HepG2 (cell line): ENCODE results near the gene MACROH2A1. TPM values are rescaled to one million over a fixed set of nuclear protein-coding genes. Genes with fewer than 3 reads are reported as not detected.

Source experiments
- ATAC-seq: fragments of 200-7000 bp; cut with Tn5 transposase; 3 replicates; pipeline ENCODE4 v1.9.1; 2020; ENCODE audit warnings: mild to moderate bottlenecking, moderate library complexity
- BruUV-seq: library from RNA; stranded (reverse); fragments of 400-500 nt; replicated peaks from 2 replicates; lab custom pipeline; 2021; lab: Mats Ljungman, UMichigan
- CTCF ChIA-PET: fragments of 300-600 bp; formaldehyde crosslinking; extraction: SDS; loops from one replicate; lab custom pipeline; 2021; ENCODE audit warnings: low total read pairs, inconsistent platforms, low intra/inter-chr PET ratio; lab: Yijun Ruan, JAX
- POLR2A ChIA-PET: fragments of 350-600 bp; sonication (Branson Sonifier 250); formaldehyde crosslinking; loops from one replicate; lab custom pipeline; 2020; ENCODE audit warnings: antibody characterized with exemption, inconsistent platforms; lab: Yijun Ruan, JAX
- DNase-seq: peaks from one replicate; pipeline ENCODE4 v3.0.0-alpha.2; 2015; ENCODE audit warnings: low spot score
- FAIRE-seq: peaks from 3 replicates; lab custom pipeline; 2011; peaks lifted over from hg19 to GRCh38; lab: Jason Lieb, UNC
- H2AFZ ChIP-seq: one replicate; pipeline ENCODE4 v1.6.1; 2011; ENCODE audit warnings: low read length, inconsistent platforms
- H3K27ac ChIP-seq: fragments of 300-600 bp; 3 replicates; pipeline ENCODE4 v1.8.0; 2011; ENCODE audit warnings: mixed run types, mild to moderate bottlenecking, mixed read lengths, low read length, inconsistent platforms; ENCODE audit not compliant: insufficient read depth; ENCODE audit errors: extremely low read length
- H3K27me3 ChIP-seq, 2 experiments: fragments of 200-600 bp in 1 of 2; 2 replicates in 1 of 2; 3 replicates in 1 of 2; pipeline versions ENCODE4 v1.6.0 to v1.8.0; 2011; ENCODE audit warnings: low read length in 2 of 2, mild to moderate bottlenecking in 2 of 2, moderate library complexity in 2 of 2, inconsistent platforms in 1 of 2; ENCODE audit not compliant: insufficient read depth in 2 of 2, control insufficient read depth in 1 of 2
- H3K36me3 ChIP-seq, 2 experiments: fragments of 200-600 bp in 1 of 2; replicated peaks in 1 of 2; 2 replicates in 1 of 2; 3 replicates in 1 of 2; pipeline versions ENCODE4 v1.5.1 to v1.8.0; 2011; ENCODE audit warnings: low read length in 2 of 2, inconsistent platforms in 1 of 2; ENCODE audit not compliant: insufficient read depth in 2 of 2, control insufficient read depth in 1 of 2
- H3K4me1 ChIP-seq: 2 replicates; pipeline ENCODE4 v1.5.1; 2012; ENCODE audit warnings: low read length, inconsistent platforms; ENCODE audit not compliant: insufficient read depth
- H3K4me2 ChIP-seq: 2 replicates; pipeline ENCODE4 v1.6.0; 2011; ENCODE audit warnings: low read depth, low read length, inconsistent platforms
- H3K4me3 ChIP-seq, 3 experiments: fragments of 200-600 bp in 1 of 3; sonication (generic), shearing (Covaris generic) in 1 of 3; replicated peaks in 1 of 3; 2 replicates each; pipeline ENCODE4 v1.5.1; 2011 to 2016; ENCODE audit warnings: low read length in 3 of 3, inconsistent platforms in 2 of 3, low read depth in 2 of 3, mild to moderate bottlenecking in 2 of 3, control low read depth in 1 of 3, mixed read lengths in 1 of 3; ENCODE audit not compliant: insufficient read depth in 1 of 3
- H3K79me2 ChIP-seq: one replicate; pipeline ENCODE4 v1.6.1; 2011; ENCODE audit warnings: low read length, inconsistent platforms; ENCODE audit not compliant: insufficient read depth
- H3K9ac ChIP-seq: 2 replicates; pipeline ENCODE4 v1.6.0; 2011; ENCODE audit warnings: mild to moderate bottlenecking, low read depth, low read length, inconsistent platforms; ENCODE audit not compliant: insufficient read depth
- H3K9me3 ChIP-seq: 2 replicates; pipeline ENCODE4 v1.5.1; 2012; ENCODE audit warnings: mild to moderate bottlenecking, low read length
- H4K20me1 ChIP-seq: 2 replicates; pipeline ENCODE4 v1.6.0; 2011; ENCODE audit warnings: inconsistent platforms, mild to moderate bottlenecking, low read length, moderate library complexity; ENCODE audit not compliant: insufficient read depth
- EED ChIP-seq: sonication (generic); formaldehyde crosslinking; IDR thresholded peaks from 2 replicates; pipeline ENCODE4 v1.5.0; 2020; ENCODE audit warnings: mild to moderate bottlenecking, missing genetic modification reagents
- KAT2B ChIP-seq: fragments of 150-350 bp; IDR thresholded peaks from 2 replicates; pipeline ENCODE4 v1.6.1; 2014; ENCODE audit warnings: low read depth, low read length, borderline replicate concordance
- KDM3A ChIP-seq: IDR thresholded peaks from 2 replicates; pipeline ENCODE4 v1.6.1; 2018; ENCODE audit warnings: low read depth, missing compliant biosample characterization
- MED13 ChIP-seq: sonication (generic); formaldehyde crosslinking; IDR thresholded peaks from 2 replicates; pipeline ENCODE4 v1.5.0; 2020; ENCODE audit warnings: missing genetic modification reagents
- RFXANK ChIP-seq: IDR thresholded peaks from 2 replicates; pipeline ENCODE4 v1.6.1; 2016
- ZC3H13 ChIP-seq: sonication (generic); formaldehyde crosslinking; IDR thresholded peaks from 2 replicates; pipeline ENCODE4 v1.8.1; 2023; ENCODE audit warnings: mild to moderate bottlenecking, missing genetic modification reagents, moderate library complexity
- ZFP82 ChIP-seq: sonication (generic); formaldehyde crosslinking; IDR thresholded peaks from 2 replicates; pipeline ENCODE4 v1.5.1; 2020; ENCODE audit warnings: mild to moderate bottlenecking, missing genetic modification reagents, borderline replicate concordance
- ZFYVE20 ChIP-seq: sonication (generic); formaldehyde crosslinking; IDR thresholded peaks from 2 replicates; pipeline ENCODE4 v1.8.0; 2023; ENCODE audit warnings: low read depth, mild to moderate bottlenecking, moderate library complexity, missing genetic modification reagents, borderline replicate concordance
- ZNF724P ChIP-seq: sonication (generic); formaldehyde crosslinking; IDR thresholded peaks from 2 replicates; pipeline ENCODE4 v1.8.0; 2022; ENCODE audit warnings: missing genetic modification reagents, borderline replicate concordance
- ZNF768 ChIP-seq: sonication (generic); formaldehyde crosslinking; IDR thresholded peaks from 2 replicates; pipeline ENCODE4 v1.4.0; 2020; ENCODE audit warnings: missing genetic modification reagents
- WGBS: methylation state at CpG from one replicate; pipeline ENCODE4 v1.1.6; 2017; ENCODE audit warnings: low lambda C conversion rate; 5-methylcytosine and 5-hydroxymethylcytosine counted together
- in situ Hi-C: cut with HindIII; loops from 2 replicates; pipeline ENCODE4 v1.10.0; 2017; ENCODE audit warnings: low pct_unique_long_range_greater_than_20kb; ENCODE audit not compliant: extremely low pct_ligation_motif_present
- intact Hi-C: fragments of 100-400 bp; cut with micrococcal nuclease; formaldehyde crosslinking; loops from one replicate; pipeline ENCODE4 v1.10.0; 2022; ENCODE audit not compliant: unreplicated experiment
- polyA plus RNA-seq, 8 experiments: library from polyadenylated mRNA; depleted of rRNA in 3 of 8; stranded (reverse) in 7 of 8; unstranded in 1 of 8; fragments of >200 nt; fragmentation: Illumina TruSeq in 4 of 8; extraction: Trizol in 4 of 8; gene quantifications; 2 replicates each; pipeline versions ENCODE4 v1.2.1 to v1.2.3, GENCODE V29; 2011 to 2016; ENCODE audit warnings: low read depth in 4 of 8, missing spikeins in 1 of 8, mixed read lengths in 1 of 8; ENCODE audit not compliant: insufficient read depth in 1 of 8
- total RNA-seq, 5 experiments: library from RNA; depleted of rRNA; stranded (reverse); fragments of >200 nt; fragmentation: Illumina TruSeq; extraction: Trizol; gene quantifications; 2 replicates each; pipeline ENCODE4 v1.2.3, GENCODE V29; 2016; ENCODE audit warnings: low read depth in 1 of 5
- TF ChIP-seq, protein P1 (sequence below): IDR thresholded peaks from 2 replicates; pipeline ENCODE4 v1.6.1; 2018; ENCODE audit warnings: missing genetic modification reagents, mild to moderate bottlenecking, missing compliant biosample characterization
- TF ChIP-seq, protein P2 (sequence below), 2 experiments: fragments of 450-650 bp in 1 of 2; sonication (generic) in 1 of 2; formaldehyde crosslinking; IDR thresholded peaks; 2 replicates each; pipeline versions ENCODE4 v1.5.0 to v1.8.0; 2020 to 2022; ENCODE audit warnings: mild to moderate bottlenecking in 1 of 2, missing genetic modification reagents in 1 of 2
- TF ChIP-seq, protein P3 (sequence below): sonication (generic); formaldehyde crosslinking; IDR thresholded peaks from 2 replicates; pipeline ENCODE4 v1.9.0; 2021; ENCODE audit warnings: missing genetic modification reagents, mild to moderate bottlenecking, borderline replicate concordance

The MACROH2A1 gene
- total and polyA plus RNA-seq, 2 of the 13 experiments (the other 11 are each of a cell fraction or from before 2014, with no cell fraction given), result 69.1 to 158 TPM

DNA sequence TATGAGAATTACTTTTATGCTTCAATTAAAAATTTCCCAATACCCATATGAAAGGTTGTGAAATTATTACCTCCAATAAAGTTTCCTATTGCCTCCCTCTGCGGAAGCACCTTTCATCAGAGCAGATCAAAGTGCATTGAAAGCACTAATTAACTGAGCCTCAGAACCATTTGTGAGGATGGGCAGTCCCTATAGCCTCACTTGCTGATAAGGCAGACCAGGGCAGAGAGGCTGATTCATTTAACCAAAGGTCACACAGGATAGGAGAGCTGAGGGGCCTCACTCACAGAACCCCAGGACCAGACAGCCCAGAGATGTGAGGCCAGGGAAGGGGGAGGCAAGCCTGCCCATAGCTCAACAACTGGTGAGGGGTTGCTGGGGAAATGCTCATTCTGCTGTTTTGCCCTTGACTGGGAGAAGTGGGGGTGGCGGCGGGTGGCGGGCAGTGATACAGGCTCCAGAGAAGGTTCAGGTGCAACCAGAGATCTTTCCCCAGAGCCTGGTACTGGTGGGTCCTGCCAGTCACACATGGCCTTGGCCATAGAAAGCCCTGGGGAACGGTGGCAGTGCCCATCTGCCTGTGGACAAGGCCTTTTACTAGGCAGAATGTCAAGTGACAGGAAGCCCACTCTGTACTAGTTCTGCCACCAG lies 57.9 kb downstream of the MACROH2A1 start:
- in situ Hi-C loops, result no loop called here
- Histone ChIP-seq H3K9me3 (no peaks in the 10 kb centered on the region), H3K9ac (no peak overlapping the region), H3K27me3 (no peaks in the 10 kb centered on the region), H2AFZ (no peak overlapping the region), H4K20me1 (no peaks in the 10 kb centered on the region), H3K79me2 (no peaks in the 10 kb centered on the region), H3K36me3 (peaks cover 49 to 99% of the 10 kb centered on the region in 2 experiments), H3K4me3 (no peak overlapping the region), H3K4me2 (no peak overlapping the region), H3K4me1 (peaks cover 14% of the 10 kb centered on the region; the same call in 1 of the 2 replicates), H3K27ac (no peak overlapping the region)
- 92% methylated on average over 1 of the region's 5 CpGs for WGBS
- FAIRE-seq (no peak), ATAC-seq (peak; percentile 32), DNase-seq (no peak)
- BruUV-seq, result no TSS peak
- CTCF ChIA-PET, result no interaction called here
- intact Hi-C loops, result no loop called here
- peak; percentile 70 for TF ChIP-seq ZNF768 (CRISPR knock-in tag)
- no peak for TF ChIP-seq ZFYVE20 (CRISPR knock-in tag)
- POLR2A ChIA-PET, result no interaction called here

DNA sequence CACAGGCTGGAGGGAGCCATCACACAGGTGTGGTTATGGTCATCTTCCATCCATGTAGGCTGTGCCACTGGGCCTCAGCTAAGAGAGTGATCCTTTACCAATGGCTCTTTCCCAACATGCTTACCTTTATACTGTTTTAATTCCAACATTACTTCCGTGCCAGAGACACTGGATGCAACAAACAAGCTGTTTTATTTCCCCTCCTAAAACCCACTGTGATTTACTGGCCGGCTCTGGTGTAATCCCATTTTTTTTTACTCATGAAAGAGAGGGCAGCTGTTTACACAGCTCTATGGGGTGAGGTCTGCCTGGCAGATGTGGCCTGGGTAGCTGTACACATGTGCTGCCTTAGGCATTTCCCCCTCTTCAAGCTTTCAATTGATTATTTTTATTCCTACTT lies 58.5 kb downstream of the MACROH2A1 start:
- H3K36me3 ChIP-seq, result peaks cover 51 to 97% of the 10 kb centered on the region in 2 experiments
- H4K20me1 ChIP-seq, result no peaks in the 10 kb centered on the region
- H3K4me2 ChIP-seq, result no peak overlapping the region
- no peaks in the 10 kb centered on the region for H3K79me2 ChIP-seq
- ChIA-PET POLR2A (no interaction called here), CTCF (no interaction called here)
- H3K9ac ChIP-seq, result no peak overlapping the region
- WGBS, result 86% methylated on average over 2 of the region's 2 CpGs
- H3K27ac ChIP-seq, result no peak overlapping the region
- H3K27me3 ChIP-seq, result no peaks in the 10 kb centered on the region
- intact Hi-C loops (no loop called here), in situ Hi-C loops (no loop called here)
- H3K4me1 ChIP-seq, result peaks cover 14% of the 10 kb centered on the region; the same call in 1 of the 2 replicates
- no peak overlapping the region for H2AFZ ChIP-seq
- DNase-seq (no peak), FAIRE-seq (no peak), ATAC-seq (no peak)
- BruUV-seq, result no TSS peak
- no peaks in the 10 kb centered on the region for H3K9me3 ChIP-seq
- no peak overlapping the region for H3K4me3 ChIP-seq
- TF ChIP-seq, protein P1, sequence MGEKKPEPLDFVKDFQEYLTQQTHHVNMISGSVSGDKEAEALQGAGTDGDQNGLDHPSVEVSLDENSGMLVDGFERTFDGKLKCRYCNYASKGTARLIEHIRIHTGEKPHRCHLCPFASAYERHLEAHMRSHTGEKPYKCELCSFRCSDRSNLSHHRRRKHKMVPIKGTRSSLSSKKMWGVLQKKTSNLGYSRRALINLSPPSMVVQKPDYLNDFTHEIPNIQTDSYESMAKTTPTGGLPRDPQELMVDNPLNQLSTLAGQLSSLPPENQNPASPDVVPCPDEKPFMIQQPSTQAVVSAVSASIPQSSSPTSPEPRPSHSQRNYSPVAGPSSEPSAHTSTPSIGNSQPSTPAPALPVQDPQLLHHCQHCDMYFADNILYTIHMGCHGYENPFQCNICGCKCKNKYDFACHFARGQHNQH (CRISPR knock-in tag), result no peak
- TF ChIP-seq, protein P2, sequence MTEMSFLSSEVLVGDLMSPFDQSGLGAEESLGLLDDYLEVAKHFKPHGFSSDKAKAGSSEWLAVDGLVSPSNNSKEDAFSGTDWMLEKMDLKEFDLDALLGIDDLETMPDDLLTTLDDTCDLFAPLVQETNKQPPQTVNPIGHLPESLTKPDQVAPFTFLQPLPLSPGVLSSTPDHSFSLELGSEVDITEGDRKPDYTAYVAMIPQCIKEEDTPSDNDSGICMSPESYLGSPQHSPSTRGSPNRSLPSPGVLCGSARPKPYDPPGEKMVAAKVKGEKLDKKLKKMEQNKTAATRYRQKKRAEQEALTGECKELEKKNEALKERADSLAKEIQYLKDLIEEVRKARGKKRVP (CRISPR knock-in tag; IDR thresholded peaks at IDR 0.05), result no peak
- TF ChIP-seq ZNF724P (CRISPR knock-in tag), result no peak
- TF ChIP-seq ZC3H13 (CRISPR knock-in tag), result no peak
- TF ChIP-seq ZFP82 (CRISPR knock-in tag), result no peak
- TF ChIP-seq KAT2B, result no peak
- no peak for TF ChIP-seq MED13 (CRISPR knock-in tag)
- TF ChIP-seq, protein P3, sequence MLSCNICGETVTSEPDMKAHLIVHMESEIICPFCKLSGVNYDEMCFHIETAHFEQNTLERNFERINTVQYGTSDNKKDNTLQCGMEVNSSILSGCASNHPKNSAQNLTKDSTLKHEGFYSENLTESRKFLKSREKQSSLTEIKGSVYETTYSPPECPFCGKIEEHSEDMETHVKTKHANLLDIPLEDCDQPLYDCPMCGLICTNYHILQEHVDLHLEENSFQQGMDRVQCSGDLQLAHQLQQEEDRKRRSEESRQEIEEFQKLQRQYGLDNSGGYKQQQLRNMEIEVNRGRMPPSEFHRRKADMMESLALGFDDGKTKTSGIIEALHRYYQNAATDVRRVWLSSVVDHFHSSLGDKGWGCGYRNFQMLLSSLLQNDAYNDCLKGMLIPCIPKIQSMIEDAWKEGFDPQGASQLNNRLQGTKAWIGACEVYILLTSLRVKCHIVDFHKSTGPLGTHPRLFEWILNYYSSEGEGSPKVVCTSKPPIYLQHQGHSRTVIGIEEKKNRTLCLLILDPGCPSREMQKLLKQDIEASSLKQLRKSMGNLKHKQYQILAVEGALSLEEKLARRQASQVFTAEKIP (CRISPR knock-in tag), result no peak
- TF ChIP-seq KDM3A (CRISPR knock-in tag), result no peak
- no peak for TF ChIP-seq EED
- TF ChIP-seq RFXANK, result no peak
